ENCODE measurements around the gene GLB1L3. TPM values are rescaled to one million over a fixed set of nuclear protein-coding genes. Genes with fewer than 3 reads are reported as not detected.
"Not testable (repeated sequence)": the region's sequence is repeated elsewhere in the genome, so short reads cannot be mapped to it uniquely, and the experiment has no call there.

The GLB1L3 gene
- total and polyA plus RNA-seq, 3 donors from 2014 or later: 13.2 to 21.3 (median 15.6) TPM

DNA sequence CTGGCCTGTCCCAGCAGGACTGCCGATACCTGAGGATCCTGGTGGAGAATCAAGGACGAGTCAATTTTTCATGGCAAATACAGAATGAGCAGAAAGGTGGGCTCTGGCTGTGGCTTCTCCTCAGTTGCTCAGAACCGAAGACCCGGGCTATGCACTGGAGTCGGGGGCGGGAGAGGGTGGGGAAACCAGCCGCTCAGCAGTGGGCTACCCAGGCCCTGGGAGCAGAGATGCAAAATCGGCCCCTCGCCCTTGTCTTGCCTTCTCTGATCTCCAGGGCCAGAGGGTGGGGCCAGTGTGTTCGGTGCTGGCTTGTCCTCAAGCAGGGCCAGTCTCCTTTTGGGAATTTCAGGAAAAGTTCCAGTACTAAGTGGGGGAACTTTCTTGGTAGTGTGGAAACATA is 37.2 kb downstream of the GLB1L3 start:
- no peak for DNase-seq
- Histone ChIP-seq H3K9me3 (no peaks in the 10 kb centered on the region), H3K36me3 (ENCODE audit: low read depth, missing control alignments) (no peaks in the 10 kb centered on the region), H3K4me1 (no peaks in the 10 kb centered on the region), H3K4me3 (no peak overlapping the region), H3K27ac (no peak overlapping the region), H3K27me3 (no peaks in the 10 kb centered on the region)
- 88 to 93% methylated on average over 10 of the region's 10 CpGs for WGBS, 2 donors
- intact Hi-C loops (cut with DNase I; ENCODE audit: low total_unique reads): no loop called here
- no peak for TF ChIP-seq POLR2A (IDR thresholded peaks at IDR 0.05)
- TF ChIP-seq, protein P1, sequence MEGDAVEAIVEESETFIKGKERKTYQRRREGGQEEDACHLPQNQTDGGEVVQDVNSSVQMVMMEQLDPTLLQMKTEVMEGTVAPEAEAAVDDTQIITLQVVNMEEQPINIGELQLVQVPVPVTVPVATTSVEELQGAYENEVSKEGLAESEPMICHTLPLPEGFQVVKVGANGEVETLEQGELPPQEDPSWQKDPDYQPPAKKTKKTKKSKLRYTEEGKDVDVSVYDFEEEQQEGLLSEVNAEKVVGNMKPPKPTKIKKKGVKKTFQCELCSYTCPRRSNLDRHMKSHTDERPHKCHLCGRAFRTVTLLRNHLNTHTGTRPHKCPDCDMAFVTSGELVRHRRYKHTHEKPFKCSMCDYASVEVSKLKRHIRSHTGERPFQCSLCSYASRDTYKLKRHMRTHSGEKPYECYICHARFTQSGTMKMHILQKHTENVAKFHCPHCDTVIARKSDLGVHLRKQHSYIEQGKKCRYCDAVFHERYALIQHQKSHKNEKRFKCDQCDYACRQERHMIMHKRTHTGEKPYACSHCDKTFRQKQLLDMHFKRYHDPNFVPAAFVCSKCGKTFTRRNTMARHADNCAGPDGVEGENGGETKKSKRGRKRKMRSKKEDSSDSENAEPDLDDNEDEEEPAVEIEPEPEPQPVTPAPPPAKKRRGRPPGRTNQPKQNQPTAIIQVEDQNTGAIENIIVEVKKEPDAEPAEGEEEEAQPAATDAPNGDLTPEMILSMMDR (IDR thresholded peaks at IDR 0.05): no peak

DNA sequence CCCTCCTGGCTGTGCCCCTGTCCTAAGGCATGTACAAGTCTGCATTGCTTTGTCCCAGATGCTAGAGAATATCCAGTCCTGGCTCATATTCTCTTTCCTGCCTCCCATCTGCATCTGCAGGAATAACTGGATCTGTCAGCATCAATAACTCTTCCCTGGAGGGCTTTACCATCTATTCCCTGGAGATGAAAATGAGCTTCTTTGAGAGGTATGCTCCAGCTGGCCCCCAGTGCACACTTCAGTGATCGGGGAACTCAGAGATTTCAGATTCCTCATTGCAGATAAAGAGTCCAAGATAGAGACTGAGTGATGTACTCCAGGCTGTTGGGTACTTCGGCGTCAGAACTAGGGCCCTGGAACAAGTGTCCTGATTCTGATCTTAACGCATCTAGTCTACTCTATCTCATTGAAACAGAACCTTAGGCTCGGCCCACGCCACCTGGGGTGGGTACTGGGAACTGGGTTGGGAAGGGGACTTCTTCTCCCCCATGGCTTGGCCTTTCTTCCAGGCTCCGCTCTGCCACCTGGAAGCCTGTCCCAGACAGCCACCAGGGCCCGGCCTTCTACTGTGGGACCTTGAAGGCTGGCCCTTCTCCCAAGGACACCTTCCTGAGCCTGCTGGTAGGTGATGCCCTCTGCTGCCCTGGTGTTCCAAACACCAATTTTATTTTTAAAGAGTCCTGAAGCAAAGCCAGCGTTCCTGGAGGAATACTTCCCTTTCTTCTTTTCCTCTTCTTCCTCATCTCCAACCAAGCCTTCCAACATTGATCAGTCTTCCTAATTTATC is 37.8 kb downstream of the GLB1L3 start:
- DNase-seq: no peak
- TF ChIP-seq POLR2A (IDR thresholded peaks at IDR 0.05): no peak
- TF ChIP-seq, protein P1 (IDR thresholded peaks at IDR 0.05): no peak
- no peaks in the 10 kb centered on the region for H3K27me3 ChIP-seq
- H3K36me3 ChIP-seq (ENCODE audit: low read depth, missing control alignments): no peaks in the 10 kb centered on the region
- intact Hi-C loops (cut with DNase I; ENCODE audit: low total_unique reads): no loop called here
- WGBS, 2 donors: 81 to 85% methylated on average over 9 of the region's 9 CpGs
- no peak overlapping the region for H3K27ac ChIP-seq
- no peaks in the 10 kb centered on the region for H3K9me3 ChIP-seq
- H3K4me3 ChIP-seq: no peak overlapping the region
- no peaks in the 10 kb centered on the region for H3K4me1 ChIP-seq

DNA sequence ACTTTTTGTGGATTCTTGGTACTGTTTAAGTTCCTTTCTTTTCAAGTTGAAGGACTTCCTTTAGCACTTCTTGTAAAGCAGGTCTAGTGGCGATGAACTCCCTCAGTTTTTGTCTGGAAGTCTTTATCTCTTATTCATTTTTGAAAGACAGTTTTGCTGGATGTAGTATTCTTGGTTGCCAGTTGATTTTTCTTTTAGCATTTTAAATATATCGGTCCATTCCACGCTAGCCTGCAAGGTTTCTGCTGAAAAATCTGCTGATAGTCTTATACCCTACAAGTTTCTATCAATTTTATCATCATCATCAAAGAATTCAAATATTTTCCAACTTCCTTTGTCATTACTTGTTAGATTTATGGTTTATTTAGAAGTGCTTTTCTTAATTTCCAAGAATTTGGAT is 40.9 kb downstream of the GLB1L3 start:
- H3K4me3 ChIP-seq: no peak overlapping the region
- no peaks in the 10 kb centered on the region for H3K27me3 ChIP-seq
- H3K9me3 ChIP-seq: no peaks in the 10 kb centered on the region
- H3K27ac ChIP-seq: no peak overlapping the region
- WGBS, 2 donors: 95 to 96% methylated on average over 3 of the region's 3 CpGs
- DNase-seq: no peak
- intact Hi-C loops (cut with DNase I; ENCODE audit: low total_unique reads): no loop called here
- H3K4me1 ChIP-seq: no peaks in the 10 kb centered on the region
- no peak for TF ChIP-seq POLR2A (IDR thresholded peaks at IDR 0.05)
- TF ChIP-seq, protein P1 (IDR thresholded peaks at IDR 0.05): no peak
- no peaks in the 10 kb centered on the region for H3K36me3 ChIP-seq (ENCODE audit: low read depth, missing control alignments)

DNA sequence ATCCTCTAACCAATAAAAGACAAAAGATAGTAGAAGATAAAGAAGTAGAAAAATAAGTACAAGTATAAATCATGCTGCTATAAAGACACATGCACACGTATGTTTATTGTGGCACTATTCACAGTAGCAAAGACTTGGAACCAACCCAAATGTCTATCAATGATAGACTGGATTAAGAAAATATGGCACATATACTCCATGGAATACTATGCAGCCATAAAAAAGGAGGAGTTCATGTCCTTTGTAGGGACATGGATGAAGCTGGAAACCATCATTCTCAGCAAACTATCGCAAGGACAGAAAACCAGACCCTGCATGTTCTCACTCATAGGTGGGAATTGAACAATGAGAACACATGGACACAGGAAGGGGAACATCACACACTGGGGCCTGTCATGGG is 45.2 kb downstream of the GLB1L3 start:
- H3K9me3 ChIP-seq; H3K4me3 ChIP-seq; H3K4me1 ChIP-seq; H3K27me3 ChIP-seq; H3K27ac ChIP-seq; H3K36me3 ChIP-seq (ENCODE audit: low read depth, missing control alignments); DNase-seq: not testable (repeated sequence)
- 77 to 100% methylated on average over 2 of the region's 2 CpGs for WGBS, 2 donors
- intact Hi-C loops (cut with DNase I; ENCODE audit: low total_unique reads): loop anchor here (10.0 kb wide), 1 partner anchor 47 kb away; the partner anchor contains the start of gene GLB1L3

DNA sequence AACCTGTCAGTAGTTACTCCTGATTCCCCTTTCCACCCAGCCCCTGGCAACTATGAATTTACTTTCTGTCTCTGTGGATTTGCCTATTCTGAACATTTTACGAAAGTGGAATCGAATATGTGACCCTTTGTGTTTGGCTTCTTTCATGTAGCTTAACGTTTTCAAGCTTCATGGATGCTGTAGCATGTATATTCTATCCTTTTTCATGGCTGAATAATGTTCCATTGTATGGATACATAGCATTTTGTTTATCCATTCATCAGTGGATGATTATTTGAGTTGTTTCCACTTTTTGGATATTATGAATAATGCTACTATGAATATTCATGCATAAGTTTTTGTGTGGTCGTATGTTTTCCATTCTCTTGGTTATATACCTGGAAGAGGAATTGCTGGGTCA is 46.4 kb downstream of the GLB1L3 start:
- H3K36me3 ChIP-seq (ENCODE audit: low read depth, missing control alignments): no peaks in the 10 kb centered on the region
- DNase-seq: no peak
- no peak for TF ChIP-seq POLR2A (IDR thresholded peaks at IDR 0.05)
- TF ChIP-seq, protein P1 (IDR thresholded peaks at IDR 0.05): no peak
- no peaks in the 10 kb centered on the region for H3K4me1 ChIP-seq
- no peaks in the 10 kb centered on the region for H3K27me3 ChIP-seq
- no peak overlapping the region for H3K27ac ChIP-seq
- no peak overlapping the region for H3K4me3 ChIP-seq
- 86 to 87% methylated on average over 4 of the region's 4 CpGs for WGBS, 2 donors
- H3K9me3 ChIP-seq: no peaks in the 10 kb centered on the region
- intact Hi-C loops (cut with DNase I; ENCODE audit: low total_unique reads): loop anchor here (10.0 kb wide), 1 partner anchor 48 kb away; the partner anchor contains the start of gene GLB1L3
